GM23248 (cell line): ENCODE measurements around the gene TNIP1.

ENCODE experiments used
- EZH2 ChIP-seq: fragments of 200-600 bp; sonication (generic); IDR thresholded peaks from 2 replicates; pipeline ENCODE4 v1.6.1; 2018; ENCODE audit warnings: antibody characterized with exemption, mild to moderate bottlenecking; ENCODE audit not compliant: insufficient read depth, poor library complexity, severe bottlenecking
- EZH2phosphoT487 ChIP-seq: fragments of 200-600 bp; sonication (generic); IDR thresholded peaks from 2 replicates; pipeline ENCODE4 v1.6.1; 2018; ENCODE audit warnings: antibody characterized with exemption, moderate library complexity, mild to moderate bottlenecking, low read depth; ENCODE audit not compliant: insufficient read depth

DNA sequence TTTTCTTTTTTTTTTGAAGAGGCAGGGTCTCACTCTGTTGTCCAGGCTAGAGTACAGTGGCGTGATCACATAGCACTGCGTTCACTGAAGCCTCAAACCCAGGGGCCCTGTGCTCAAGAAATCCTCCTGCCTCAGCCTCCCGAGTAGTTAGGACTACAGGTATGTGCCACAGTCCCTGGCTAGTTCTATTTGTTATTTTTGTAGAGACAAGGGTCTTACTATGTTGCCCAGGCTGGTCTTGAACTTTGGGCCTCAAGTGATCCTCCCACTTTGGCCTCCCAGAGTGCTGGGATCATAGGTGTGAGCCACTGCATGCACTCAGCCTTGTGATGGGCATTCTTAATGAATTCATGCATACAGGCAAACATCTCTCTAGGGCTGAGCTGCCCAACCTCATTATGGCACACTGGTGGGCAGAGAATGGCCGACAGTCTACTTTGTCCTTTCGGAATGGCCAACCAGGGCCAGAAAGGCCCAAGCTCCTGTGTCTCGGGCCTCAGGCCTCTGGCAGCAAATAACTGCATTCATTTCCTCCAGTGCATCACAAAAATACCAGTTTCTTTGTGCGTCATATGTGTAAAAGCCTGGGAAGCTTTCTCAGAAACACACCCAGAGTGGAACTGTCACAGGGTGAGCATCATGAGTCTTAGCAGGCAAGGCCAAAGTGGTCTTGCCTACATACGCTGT is 49.5 kb upstream of the TNIP1 start:
- no peak for TF ChIP-seq EZH2phosphoT487
- TF ChIP-seq EZH2, result no peak
